ENCODE results near the gene MYO9B. TPM values are rescaled to one million over a fixed set of nuclear protein-coding genes. Genes with fewer than 3 reads are reported as not detected.
"Not testable (repeated sequence)": the region's sequence is repeated elsewhere in the genome, so short reads cannot be mapped to it uniquely, and the experiment has no call there.

MYO9B gene
- total RNA-seq, 1 experiment from 2014 or later, result 36.9 TPM

- DNase-seq (ENCODE audit: low read depth), result no peak
Observed at GRCh38 chr19:17145546-17146497, 70.2 kb downstream of the MYO9B start.

DNA sequence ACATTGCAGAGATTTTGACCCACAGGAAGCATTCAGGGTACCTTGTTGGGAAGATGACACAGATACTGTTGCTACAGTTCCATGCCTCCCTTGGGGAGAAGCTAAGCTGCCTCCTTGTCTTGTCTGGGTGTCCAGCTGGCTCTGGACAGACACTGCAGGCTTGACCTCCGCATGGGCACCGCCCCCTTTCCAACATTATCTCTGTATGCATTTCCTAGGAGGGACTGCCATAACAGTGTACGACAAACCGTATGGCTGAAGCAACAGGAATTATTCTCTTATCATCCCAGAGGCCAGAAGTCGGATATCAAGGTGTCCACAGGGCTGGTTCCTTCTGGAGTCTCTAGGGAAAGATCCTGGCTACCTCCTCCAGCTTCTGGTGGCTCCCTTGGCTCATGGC, 72.6 kb downstream of the MYO9B start:
- DNase-seq (ENCODE audit: low read depth), result no peak

DNA sequence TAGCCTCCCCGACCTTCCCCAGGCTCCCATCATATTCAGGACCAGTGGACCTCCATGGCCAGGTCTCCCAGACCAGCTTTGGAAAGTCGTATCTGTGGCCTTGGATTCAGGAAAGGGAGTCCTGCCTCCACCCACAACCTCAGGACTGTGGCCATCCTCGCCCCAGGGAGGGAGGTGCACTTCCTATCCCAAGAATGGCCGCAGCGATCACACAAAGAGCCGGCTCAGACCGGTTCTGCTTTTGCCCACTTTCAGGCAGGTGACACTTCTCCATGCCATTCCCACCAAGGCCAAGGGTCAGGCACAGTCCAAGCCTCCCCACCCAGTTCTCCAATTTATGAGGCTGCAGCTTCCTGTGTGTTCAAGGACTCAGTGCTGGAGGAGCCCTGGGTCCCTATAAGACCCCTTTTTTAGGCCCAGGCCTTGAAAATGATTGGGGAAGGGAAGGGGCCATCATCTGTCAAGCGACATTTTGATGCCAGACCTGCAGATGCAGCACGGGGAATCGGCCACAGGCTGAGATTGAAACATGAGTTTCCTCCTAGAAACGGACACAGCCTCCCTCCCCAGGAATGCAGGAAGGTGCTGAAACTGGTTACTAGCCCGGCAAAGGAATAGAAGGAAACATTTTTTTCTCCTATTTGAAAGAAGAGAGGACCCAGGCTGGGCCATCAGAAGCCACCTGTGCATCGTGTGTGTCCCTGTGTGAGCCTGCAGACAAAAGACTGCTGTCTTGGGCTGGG, 74.0 kb downstream of the MYO9B start:
- no peak for DNase-seq (ENCODE audit: low read depth)

DNA sequence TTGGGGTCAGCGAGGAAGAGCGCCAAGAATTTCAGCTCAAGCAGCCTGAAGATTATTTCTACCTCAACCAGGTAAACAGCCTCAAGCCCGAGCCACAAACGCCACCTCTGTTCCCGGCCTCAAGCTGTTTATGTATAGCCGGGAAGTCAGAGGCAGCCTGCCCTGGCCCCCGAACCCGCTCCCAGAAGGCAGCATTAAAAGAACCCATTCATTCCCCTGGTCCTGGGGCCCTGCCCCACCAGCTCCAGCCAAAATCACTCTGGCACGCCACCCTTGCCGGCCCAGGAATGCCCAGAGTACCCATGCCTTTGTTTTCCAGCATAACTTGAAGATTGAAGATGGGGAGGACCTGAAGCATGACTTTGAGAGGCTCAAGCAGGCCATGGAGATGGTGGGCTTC, 78.4 kb downstream of the MYO9B start:
- DNase-seq (ENCODE audit: low read depth), result no peak

- DNase-seq (ENCODE audit: low read depth), result no peak
Observed at GRCh38 chr19:17155251-17155650, 79.7 kb downstream of the MYO9B start.

GRCh38 chr19:17156296-17156946, 80.8 kb downstream of the MYO9B start:
- DNase-seq (ENCODE audit: low read depth), result no peak

- DNase-seq (ENCODE audit: low read depth), result no peak
Observed at GRCh38 chr19:17156947-17157302, 81.3 kb downstream of the MYO9B start.

- no peak for DNase-seq (ENCODE audit: low read depth)
Observed at GRCh38 chr19:17158584-17158983, 83.0 kb downstream of the MYO9B start.

DNA sequence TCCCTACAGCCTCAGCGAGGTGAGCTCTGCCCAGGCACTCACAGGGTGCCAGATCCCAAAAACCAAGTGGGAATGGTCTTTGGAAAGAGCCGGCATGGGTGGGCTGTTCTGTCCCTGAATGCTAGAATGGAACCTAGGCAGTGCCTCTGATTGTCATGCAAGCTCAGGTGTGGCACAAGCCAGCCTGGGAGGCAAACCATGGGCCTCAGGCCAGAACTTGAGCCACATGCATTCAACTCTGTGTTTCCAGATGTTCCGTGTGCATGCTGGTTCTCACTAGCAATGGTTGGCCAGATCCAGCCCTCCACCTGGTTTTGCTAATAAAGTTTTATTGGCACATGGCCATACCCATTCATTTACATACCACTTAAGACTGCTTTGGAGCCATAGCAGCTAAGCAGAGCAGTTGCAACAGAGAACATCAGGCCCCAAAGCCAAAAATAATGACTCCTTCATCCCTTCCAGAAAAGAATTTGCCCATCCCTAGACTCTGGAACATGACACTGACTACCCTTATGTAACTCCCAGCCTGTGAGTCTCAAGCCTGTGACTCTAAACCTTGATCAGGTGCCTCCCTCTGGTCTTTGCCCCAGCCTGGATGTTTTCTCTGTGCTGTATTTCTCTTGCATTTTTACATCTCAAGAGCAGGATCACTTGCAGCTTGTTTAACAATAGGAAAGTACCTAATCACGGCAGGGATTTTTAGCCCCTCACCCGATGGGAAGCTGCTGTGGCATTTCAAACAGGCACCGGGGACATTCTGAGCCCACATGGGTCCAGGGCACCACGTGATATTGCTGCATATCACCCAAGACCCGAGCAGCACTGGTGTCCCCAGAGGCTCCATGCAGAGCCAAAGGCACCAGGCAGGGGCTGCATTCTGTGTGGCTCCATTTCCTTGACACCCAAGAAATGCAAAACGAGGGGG, 84.2 kb downstream of the MYO9B start:
- DNase-seq (ENCODE audit: low read depth), result peak; percentile 9

- DNase-seq (ENCODE audit: low read depth), result no peak
Observed at GRCh38 chr19:17160908-17161307, 85.3 kb downstream of the MYO9B start.

DNA sequence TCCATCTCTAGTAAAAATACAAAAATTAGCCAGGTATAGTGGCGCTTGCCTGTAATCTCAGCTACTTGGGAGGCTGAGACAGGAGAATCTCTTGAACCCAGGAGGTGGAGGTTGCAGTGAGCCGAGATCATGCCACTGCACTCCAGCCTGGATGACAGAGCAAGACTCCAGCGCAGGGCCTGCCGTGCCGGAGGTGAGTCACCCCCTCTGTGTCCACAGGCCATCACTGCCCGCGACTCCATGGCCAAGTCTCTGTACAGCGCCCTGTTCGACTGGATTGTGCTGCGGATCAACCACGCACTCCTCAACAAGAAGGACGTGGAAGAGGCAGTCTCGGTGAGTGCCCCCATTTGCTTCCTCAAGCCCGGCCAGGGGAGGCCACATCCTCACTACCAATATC, 86.6 kb downstream of the MYO9B start:
- not testable (repeated sequence) for DNase-seq (ENCODE audit: low read depth)

DNA sequence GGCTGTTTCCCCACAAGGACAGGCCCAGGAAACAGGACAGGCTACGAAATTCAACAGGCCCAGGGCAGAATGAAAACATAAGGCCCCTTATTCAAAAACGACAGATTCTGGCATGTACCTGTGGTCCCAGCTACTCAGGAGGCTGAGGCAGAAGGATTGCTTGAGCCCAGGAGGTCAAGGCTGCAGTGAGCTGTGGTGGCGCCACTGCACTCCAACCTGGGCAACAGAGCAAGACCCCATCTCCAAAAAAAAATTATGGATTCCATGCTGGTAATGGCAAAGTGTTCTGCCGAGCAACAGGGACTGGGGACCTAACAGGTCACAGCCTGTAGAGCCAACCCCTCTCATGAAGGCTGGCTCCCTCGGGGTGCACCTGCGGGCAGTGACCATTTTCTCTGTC, 87.0 kb downstream of the MYO9B start:
- no peak for DNase-seq (ENCODE audit: low read depth)

GRCh38 chr19:17163652-17164051, 88.1 kb downstream of the MYO9B start:
- no peak for DNase-seq (ENCODE audit: low read depth)

DNA sequence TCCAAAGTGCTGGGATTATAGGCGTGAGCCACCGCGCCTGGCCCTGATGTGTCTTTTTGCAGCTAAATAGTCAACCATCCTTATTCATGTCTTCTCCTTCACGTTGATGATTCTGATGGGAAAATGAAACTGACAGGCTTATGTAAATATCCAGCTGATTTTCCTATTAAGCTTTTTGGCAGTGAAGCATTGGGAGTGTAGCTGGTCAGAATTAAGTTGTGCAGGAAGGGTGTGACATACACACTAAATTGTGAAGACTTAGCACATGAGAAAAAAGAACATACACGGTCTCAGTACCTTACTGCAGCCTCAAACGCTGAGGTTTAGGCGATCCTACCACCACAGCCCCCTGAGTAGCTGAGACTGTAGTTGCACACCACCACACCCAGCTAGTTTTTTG, 89.1 kb downstream of the MYO9B start:
- no peak for DNase-seq (ENCODE audit: low read depth)

- no peak for DNase-seq (ENCODE audit: low read depth)
Observed at GRCh38 chr19:17165715-17166114, 90.1 kb downstream of the MYO9B start.

- DNase-seq (ENCODE audit: low read depth), result no peak
Observed at GRCh38 chr19:17170538-17171297, 95.1 kb downstream of the MYO9B start.

DNA sequence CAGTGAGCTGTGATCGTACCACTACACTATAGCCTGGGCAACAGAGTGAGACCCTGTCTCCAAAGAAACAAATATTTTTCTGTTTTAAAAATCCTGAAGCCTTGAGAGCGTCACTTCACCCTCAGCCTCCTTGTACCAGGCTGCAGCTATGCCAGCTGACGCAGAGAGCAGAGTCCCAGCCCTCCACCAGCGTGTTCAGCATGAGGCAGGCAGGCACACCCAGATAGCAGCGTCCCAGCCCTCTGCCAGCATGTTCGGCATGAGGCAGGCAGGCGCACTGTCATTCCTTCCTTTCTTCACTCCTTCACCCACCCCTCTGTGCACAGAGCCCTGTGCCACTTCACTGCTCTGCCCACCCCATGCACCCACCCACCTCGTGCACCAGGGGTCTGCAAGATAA, 96.3 kb downstream of the MYO9B start:
- DNase-seq (ENCODE audit: low read depth), result no peak

DNA sequence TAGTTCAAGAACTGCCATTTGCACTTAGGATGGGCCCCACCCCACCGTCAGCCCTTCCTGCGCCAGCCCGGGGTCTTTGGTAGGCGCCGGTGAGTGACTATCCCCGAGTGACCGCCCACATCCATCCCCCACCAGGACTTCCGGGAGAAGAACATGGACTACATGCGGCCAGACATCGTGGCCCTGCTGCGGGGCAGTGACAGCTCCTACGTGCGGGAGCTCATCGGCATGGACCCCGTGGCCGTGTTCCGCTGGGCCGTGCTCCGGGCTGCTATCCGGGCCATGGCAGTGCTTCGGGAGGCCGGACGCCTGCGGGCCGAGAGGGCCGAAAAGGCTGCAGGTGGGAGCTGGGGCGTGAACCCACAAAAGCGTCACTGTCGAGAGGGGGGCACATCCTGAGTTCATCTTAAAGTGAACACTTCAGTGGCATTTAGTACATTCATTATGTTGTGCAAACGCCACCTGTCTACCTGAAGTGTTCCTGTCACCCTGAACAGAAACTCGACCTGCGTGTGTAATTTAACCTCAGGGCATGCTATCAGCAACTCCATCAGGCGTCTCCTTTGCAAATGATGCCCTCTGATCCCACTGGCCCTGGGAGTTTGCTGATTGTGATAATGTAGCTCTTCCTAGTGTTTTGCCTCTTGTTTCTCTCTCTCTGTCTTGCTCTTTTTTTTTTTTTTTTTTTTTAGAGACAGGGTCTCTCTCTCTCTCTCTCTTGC, 97.2 kb downstream of the MYO9B start:
- no peak for DNase-seq (ENCODE audit: low read depth)

DNA sequence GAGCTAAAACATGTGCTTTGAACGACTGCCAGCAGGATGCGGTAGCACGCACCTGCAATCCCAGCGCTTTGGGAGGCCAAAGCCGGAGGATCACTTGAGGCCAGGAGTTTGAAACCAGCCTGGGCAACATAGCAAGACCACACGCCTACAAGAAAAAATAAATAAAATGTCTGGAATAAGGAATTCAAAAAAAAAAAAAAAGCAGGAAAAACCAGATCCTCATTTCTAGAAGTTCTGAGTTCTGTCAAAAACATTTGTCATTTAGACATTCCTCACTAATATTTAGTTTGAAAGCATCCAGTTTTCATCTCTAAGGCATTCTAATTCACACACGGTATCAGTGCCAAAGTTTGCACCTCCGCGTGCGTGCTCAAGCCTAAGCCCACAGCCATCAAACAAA, 102.7 kb downstream of the MYO9B start:
- no peak for DNase-seq (ENCODE audit: low read depth)

Data from RPMI7951 (cell line).